Activated effector memory CD4-positive, alpha-beta T cell treated with anti-CD3 and anti-CD28 coated beads, Interleukin-2, amount 50 U/mL, for 16 hours (primary cell): ENCODE results near the gene CIZ1.

Experiments used
- DNase-seq: peaks from one replicate; pipeline ENCODE4 v3.0.0-alpha.2; 2020

CIZ1 gene

DNA sequence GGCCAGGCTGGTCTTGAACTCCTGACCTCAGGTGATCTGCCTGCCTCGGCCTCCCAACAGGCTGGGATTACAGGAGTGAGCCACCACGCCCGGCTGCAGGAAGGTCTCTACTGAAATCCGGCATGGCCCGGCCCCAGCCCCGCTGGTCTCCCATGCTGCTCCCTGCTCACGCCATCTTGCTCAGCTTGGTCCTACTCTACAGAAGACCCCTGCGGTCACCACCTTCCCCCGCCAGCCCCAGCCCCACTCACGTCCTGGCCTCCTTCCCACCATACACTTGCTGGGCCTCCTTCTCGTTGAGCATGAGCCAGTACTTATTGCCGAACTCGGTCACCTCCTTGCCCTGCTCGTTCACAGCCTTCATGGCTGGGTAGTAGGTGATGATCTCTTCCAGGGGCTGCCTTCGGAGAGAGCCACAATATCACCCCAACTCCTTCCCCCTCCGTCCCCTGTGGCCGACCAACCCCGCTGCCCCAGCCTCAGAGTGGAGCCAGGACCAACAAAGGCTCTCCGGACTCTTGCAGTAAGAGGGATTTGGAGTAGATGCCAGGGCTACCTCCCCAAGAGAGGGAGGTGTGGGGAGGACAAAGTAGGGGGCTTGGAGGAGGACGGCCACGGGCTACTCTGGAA lies 67.8 kb downstream of the CIZ1 start:
- no peak for DNase-seq

DNA sequence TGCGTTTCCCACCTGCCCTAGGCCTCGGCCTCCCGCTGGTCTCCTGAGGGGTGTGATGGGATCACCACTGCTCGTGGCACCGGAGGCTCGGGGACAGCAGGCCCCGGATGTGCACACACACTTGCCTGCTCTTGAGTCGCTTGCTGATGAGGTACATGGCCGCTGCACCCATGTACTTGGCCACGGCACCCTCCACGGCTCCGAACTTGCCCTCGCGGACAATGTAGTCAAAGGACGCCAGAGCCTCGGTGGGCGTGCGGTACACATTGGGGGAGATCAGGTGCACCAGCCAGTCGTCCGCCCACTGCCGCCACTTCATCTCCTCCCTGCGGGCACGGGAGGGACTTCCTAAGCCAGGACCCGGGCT lies 68.6 kb downstream of the CIZ1 start:
- DNase-seq: no peak

DNA sequence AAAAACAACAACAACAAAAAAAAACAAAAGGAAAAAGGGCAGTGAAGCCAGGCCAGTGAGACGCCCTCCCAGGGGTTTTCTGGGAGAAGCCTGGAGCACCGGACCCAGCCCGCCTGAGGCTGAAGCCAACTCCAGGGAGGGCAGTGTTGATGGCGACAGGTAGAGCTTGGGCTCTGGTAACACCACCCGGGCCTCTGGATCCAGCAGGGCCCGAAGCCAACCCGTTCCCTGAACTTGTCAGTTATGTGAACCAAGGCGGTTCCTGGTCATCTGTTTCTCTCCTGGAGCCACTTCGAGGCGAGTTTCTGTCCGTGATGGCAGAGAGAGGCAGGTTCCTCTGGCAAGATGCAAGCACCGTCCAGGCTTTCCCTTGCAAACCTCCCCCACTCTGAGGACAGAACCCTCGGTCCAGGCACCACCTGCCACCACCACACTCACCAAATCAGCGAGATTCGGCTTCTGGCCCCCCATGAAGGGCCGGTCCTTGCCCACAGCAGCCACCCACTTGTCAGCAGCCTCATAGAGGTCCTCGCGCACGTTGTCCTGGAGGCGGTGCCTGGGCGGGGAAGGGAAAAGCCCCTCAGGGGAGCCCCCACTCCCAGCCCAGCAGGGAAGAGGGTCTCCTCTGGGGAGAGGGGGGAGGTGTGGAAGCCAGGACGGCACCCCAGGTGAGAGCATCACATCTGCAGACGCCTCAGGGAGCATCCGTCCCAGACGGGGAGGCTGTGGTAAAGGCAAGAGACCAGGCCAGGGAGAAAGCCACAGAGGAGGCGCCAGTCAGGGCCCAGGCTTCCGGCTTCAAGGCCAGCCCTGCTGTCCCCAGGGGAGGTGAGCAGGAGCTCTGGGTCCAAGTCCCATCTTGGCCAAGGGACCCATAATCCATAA lies 69.2 kb downstream of the CIZ1 start:
- peak; percentile 49 for DNase-seq

DNA sequence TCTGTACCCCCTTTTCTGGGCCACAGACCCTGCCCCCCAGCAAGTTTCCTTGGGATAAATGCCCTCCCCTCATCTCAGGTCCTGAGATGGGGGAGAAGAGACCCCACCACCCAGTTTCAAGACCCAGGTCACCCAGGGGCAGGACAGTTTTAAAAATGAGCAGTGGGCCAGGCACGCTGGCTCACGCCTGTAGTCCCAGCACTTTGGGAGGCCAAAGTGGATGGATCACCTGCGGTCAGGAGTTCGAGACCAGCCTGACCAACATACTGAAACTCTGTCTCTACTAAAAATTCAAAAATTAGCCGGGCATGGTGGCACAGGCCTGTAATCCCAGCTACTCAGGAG lies 69.9 kb downstream of the CIZ1 start:
- no peak for DNase-seq

DNA sequence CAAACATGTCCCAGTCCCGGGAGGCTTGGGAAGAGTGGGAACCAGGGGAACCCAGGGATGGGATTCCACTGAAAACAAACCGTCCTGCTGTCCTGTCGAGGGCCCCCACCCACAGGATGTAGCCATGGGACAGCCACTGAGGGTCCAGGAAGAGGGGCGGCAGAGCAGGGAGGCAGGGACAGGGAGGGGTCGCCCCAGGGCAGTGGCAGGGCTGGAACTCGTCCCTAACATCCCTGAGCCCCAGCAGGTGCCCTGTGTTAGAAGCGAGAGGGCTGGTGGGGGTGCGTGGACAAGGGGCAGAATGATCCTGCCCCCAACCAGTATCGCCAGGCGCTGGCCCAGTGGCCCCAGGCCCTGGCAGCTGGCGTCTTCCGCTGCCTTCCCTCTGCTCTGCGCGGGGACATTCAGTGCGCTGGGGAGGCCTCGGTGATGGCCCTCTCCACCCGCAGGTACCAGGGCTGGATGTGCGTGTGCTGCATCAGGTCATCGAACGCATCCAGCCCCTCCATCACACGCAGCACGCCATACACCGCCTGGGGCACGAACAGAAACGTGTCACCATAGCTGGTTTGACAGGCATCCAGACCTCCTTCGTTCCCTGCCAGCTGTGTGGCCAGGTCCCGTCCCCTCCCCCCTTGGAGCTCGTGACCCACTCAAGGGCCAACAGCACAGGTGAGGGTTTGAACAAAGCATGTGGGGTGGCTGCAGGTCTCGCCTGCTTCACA lies 70.5 kb downstream of the CIZ1 start:
- DNase-seq: peak; percentile 49

DNA sequence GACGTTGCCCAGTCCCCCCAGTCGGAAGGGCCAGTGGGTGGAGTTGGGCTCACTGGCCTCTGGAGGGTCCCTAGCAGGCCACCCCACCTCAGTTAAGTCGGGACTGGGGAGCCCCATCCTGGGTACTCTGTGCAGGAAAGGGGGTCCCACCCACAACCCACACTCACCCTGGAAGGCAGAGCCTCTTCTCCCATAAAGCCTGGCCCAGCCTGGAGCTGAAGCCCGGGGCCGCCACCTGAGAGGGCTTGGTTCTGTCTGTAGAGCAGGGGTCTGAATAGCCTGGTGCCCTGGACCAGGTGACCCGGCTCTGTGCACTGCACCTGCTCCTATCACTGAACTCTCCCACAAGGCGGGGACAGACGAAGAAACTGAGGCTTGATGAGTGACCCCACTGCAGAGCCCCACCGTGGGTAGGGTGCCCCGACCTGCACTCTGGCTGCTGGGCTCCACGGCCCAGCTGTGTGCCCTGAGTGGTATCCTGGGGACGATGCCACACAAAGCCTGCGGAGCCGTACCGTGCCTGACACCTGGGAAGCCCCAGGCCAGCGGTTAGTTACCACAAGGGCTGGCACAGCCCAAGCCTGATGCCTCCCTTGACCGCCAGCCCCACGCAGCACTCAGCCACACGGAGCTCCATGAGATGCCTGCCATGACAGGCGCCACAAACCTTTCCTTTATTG lies 71.2 kb downstream of the CIZ1 start:
- DNase-seq: peak; percentile 62

DNA sequence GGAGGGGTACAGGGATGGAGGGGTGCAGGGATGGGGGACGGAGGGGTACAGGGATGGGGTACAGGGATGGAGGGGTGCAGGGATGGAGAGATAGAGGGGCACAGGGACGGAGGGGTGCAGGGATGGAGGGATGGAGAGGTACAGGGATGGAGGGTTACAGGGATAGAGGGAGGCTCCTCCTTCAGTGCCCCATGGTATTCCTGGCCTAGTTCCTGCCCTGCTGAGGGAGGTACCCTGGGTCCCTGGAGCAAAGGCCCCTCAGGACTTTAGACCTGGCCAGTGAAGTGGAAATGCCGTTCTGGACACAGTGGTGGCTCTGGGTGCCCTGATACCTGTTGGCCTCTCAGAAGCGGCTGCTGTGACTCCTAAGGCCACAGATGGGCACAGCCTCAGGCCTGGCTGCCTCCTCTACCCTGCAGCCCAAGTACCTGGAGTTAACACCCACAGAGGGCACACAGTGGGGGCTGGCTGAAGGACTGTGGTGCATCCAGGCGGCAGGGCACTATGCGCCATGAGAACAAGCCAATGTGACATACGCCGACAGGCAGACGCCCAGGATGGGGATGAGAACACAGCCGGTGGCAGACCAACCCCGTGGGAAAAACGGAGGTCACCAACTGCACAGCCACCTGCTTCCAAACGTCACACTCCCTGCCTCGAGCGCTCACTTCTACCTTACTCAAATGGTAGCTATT lies 72.3 kb downstream of the CIZ1 start:
- DNase-seq: peak; percentile 55

DNA sequence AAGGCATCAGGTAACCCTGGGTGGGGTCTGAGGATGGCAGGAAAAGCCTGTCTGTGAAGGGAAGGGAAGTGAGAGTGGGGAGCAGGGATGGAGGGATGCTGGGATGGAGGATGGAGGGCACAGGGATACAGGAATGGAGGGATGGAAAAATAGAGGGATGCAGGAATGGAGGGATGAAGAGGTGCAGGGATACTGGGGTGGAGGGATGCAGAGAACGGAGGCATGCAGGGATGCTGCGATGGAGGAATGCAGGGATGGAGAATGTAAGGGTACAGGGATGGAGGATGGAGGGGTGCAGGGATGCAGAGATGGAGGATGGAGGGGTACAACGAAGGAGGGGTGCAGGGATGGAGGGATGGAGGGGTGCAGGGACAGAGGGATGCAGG lies 72.9 kb downstream of the CIZ1 start:
- DNase-seq: peak; percentile 24

DNA sequence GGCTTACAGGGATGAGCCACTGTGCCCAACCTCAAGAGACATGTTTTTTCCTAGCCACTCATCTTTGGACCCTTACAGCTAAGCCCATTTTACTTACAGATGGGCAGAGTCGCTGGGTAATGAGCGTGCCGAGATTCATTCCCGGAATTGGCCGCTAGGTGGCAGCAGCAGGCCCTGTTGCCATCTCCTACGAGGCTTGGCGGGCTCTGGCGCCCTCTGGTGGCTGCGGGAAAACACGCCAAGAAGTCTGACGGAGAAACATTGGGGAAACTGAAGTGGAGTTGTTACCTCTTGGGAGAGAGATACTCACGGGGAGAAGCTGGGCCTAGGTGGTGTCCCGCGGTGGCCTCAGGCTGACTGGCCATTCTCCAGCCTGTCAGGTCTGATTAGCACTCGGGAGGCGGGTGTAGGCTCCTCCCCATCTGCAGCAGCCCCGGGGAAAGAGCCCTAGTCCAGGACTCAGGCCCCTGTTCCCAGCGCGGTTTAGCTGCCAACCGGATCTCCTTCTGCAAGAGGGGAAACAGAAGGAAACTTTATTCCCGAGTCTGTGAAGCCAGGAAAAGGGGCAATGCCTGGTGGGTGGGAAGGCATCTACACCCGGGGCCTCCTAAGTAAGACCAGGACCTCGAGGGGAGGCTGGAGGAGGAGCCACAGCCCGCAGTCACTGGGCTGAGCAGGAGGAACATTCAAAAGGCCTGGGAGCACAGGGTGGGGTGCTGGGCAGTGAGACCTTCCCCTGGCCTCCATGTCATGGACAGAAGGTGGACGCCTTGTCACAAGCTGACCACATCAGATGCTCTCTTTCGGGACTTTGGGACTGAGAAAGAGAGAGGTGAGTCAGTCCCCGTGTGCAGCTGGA lies 73.5 kb downstream of the CIZ1 start:
- peak; percentile 99 for DNase-seq

DNA sequence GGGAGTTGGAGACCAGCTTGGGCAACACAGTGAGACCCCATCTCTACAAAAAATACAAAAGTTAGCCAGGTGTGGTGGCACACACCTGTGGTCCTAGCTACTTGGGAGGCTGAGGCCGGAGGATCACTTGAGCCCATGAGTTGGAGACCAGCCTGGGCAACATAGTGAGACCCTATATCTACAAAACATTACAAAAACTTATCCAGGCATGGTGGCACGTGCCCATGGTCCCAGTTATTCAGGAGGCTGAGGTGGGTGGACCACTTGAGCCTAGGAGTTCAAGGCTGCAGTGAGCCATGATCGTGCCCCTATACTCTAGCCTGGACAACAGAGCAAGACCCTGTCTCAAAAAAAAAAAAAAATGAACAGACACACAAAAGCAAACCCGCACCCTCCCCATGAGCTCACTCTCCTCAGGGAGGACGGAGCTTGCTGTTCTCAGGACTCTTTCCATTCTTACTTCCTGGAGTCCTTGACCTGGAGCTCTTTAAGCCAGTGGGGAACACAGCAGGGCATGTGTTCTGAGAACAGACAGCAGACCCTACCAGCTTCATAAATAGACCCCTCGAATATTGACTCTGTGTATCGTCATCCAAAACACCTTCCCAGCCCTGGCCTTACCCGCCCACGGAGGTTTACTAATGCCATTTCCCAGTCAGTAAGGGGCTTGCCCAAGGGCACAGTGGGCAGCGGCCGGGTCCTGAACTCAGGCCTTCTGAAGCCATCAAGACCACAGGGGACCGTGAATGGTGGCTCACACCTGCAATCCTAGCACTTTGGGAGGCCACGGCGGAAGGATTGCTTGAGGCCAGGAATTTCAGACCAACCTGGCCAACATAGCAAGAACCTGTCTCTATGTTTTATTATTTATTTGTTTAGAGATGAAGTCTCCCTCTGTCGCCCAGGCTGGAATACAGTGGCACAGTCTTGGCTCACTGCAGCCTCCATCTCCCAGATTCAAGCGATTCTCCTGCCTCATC lies 75.0 kb downstream of the CIZ1 start:
- DNase-seq: peak; percentile 56
